ENCODE data around the gene KLHL18. TPM values are rescaled to one million over a fixed set of nuclear protein-coding genes. Genes with fewer than 3 reads are reported as not detected.
"Not testable (repeated sequence)": the region's sequence is repeated elsewhere in the genome, so short reads cannot be mapped to it uniquely, and the experiment has no call there.

KLHL18 gene
- total and polyA plus RNA-seq, 2 experiments from 2014 or later = 14.8 to 20.0 TPM

DNA sequence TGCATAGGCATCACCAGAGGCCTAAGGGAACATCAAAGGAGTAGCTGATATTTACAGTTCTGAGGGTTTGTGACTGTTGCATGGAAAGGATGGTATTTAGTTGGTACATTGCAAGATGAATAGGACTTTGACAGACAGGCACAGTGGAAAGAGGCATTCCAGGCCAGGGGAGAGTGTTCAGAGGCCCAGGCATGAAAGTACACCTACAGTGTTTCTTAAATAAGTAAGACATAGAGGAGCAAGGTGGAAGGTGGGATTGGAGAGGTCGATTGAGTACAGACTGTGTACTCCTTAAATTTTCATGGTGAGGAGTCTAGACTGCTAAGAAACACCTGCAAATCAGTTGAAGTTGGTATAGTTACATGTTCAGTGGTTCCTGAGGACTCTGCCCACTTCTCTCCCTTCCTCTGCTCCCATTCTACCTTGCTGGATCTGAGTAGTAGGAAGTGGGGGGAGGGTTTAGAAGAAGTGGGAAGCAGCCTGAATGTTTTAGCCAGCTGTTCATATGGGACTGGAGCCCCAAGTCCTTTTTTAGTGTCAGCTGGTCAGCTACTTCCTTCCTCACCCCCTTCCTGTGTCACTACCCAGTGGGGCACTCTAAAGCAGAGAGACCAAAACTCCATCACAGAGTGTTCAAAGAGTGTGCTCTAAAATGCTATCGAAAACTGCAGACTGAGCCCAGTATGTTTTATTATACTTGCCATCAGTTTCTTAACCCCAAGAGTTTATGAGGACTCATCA is 14.0 kb downstream of the KLHL18 start:
- Histone ChIP-seq H3K27ac (no peak overlapping the region), H3K4me1 (ENCODE audit: low read depth) (no peaks in the 10 kb centered on the region), H3K4me3 (no peak overlapping the region), H3K27me3 (no peaks in the 10 kb centered on the region), H3K9me3 (ENCODE audit: low read depth) (no peaks in the 10 kb centered on the region), H3K36me3 (no peaks in the 10 kb centered on the region)
- DNase-seq (ENCODE audit: low read depth in 1 of 2, low spot score in 1 of 2) = no peak
- TF ChIP-seq, protein P1, sequence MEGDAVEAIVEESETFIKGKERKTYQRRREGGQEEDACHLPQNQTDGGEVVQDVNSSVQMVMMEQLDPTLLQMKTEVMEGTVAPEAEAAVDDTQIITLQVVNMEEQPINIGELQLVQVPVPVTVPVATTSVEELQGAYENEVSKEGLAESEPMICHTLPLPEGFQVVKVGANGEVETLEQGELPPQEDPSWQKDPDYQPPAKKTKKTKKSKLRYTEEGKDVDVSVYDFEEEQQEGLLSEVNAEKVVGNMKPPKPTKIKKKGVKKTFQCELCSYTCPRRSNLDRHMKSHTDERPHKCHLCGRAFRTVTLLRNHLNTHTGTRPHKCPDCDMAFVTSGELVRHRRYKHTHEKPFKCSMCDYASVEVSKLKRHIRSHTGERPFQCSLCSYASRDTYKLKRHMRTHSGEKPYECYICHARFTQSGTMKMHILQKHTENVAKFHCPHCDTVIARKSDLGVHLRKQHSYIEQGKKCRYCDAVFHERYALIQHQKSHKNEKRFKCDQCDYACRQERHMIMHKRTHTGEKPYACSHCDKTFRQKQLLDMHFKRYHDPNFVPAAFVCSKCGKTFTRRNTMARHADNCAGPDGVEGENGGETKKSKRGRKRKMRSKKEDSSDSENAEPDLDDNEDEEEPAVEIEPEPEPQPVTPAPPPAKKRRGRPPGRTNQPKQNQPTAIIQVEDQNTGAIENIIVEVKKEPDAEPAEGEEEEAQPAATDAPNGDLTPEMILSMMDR (IDR thresholded peaks at IDR 0.05; ENCODE audit: low read depth, low read length) = no peak

DNA sequence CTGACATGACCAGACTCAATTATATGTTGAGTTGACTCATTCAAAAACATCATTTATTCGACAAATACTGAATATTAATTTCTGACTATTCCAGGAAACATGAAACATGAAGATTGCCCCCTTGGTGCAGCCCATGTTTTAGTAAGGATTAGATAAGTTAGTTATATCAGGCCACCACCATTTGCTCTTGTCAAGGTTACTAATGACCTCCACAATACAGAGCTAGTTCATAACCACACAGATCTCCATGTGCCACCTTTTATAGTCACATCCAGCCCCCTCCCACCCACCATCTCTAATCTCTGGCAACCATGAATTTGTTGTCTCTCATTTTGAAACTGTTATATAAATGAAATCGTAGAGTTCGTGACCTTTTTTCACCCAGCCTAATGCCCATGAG is 15.7 kb downstream of the KLHL18 start:
- Histone ChIP-seq H3K9me3 (ENCODE audit: low read depth) (no peaks in the 10 kb centered on the region), H3K4me1 (ENCODE audit: low read depth) (no peaks in the 10 kb centered on the region), H3K27ac (no peak overlapping the region), H3K27me3 (no peaks in the 10 kb centered on the region), H3K4me3 (no peak overlapping the region), H3K36me3 (no peaks in the 10 kb centered on the region)
- DNase-seq (ENCODE audit: low read depth in 1 of 2, low spot score in 1 of 2) = no peak
- TF ChIP-seq, protein P1 (IDR thresholded peaks at IDR 0.05; ENCODE audit: low read depth, low read length) = no peak

DNA sequence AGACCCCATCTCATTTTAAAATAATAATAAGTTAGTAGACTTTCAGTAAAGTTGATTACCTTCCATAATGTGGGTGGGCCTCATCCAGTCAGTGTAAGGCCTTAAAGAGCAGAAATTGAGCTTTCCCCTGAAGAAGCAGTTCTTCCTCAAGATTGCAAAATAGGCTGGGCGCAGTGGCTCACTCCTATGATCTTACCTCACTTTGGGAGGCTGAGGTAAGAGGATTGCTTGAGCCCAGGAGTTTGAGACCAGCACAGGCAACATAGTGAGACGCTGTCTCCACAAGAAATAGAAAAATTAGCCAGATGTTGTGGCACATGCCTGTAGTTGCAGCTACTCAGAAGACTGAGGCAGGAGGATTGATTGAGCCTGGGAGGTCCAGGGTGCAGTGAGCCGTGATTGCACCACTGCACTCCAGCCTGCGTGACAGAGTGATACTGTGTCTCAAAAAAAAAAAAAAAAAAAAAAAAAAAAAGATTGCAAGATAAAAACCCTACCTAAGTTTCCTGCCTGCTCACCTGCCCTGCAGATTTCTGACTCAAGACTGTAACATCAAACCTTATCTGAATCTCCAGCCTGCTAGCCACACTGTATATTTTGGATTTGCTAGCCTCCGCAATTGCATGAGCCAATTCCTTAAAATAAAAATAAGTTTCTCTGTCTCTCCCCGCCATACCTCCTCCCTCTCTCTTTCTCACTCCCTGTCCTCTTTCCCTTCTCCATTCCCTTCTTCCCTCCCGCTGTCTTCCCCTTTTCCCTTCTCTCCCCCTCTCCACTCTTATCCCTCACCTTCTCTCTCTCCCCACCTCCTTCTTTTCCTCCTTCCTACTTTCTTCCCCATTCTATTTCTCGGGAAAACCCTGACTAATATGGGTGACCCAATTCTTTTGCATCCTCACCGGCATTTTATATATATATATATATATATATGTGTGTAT is 16.9 kb downstream of the KLHL18 start:
- TF ChIP-seq, protein P1 (IDR thresholded peaks at IDR 0.05; ENCODE audit: low read depth, low read length) = no peak
- H3K27me3 ChIP-seq = no peaks in the 10 kb centered on the region
- no peak for DNase-seq (ENCODE audit: low read depth in 1 of 2, low spot score in 1 of 2)
- H3K4me1 ChIP-seq (ENCODE audit: low read depth) = no peaks in the 10 kb centered on the region
- no peak overlapping the region for H3K4me3 ChIP-seq
- H3K27ac ChIP-seq = no peak overlapping the region
- no peaks in the 10 kb centered on the region for H3K36me3 ChIP-seq
- no peaks in the 10 kb centered on the region for H3K9me3 ChIP-seq (ENCODE audit: low read depth)

DNA sequence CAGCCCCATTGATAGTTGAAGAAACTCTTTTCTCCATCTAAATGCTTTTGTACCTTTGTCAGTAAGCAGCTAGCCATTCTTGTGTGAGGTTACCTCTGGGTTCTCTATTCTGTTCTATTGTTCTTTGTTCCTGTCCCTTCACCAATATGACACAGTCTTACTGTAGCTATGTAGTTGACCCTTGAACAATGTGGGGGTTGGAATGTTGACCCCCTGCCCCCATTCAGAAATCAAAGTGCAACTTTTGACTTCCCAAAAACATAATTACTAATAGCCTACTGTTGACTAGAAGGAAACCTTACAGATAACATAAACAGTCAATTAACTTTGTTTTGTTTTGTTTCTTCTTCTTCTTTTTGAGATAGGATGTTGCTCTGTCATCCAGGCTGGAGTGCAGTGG is 18.7 kb downstream of the KLHL18 start:
- H3K9me3 ChIP-seq (ENCODE audit: low read depth) = no peaks in the 10 kb centered on the region
- H3K4me3 ChIP-seq = no peak overlapping the region

DNA sequence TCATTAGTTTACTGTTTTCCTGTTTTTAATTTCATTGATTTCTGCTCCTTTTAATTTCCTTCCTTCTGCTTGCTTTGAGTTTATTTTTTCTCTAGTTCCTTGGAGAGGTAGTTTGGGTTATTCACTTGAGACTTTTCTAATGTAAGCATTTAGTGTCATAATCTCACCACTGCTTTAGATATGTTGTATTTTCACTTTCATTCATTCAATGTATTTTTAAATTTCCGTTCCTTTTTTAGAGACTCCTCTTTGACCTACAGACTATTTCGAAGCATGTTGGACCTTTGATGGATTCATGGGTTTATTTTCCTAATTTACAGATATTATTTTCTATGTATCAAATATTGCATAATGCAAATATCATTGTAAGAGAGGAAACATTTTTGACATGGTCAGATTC is 23.3 kb downstream of the KLHL18 start:
- no peaks in the 10 kb centered on the region for H3K9me3 ChIP-seq (ENCODE audit: low read depth)
- no peaks in the 10 kb centered on the region for H3K4me1 ChIP-seq (ENCODE audit: low read depth)
- H3K27me3 ChIP-seq = no peaks in the 10 kb centered on the region
- no peaks in the 10 kb centered on the region for H3K36me3 ChIP-seq
- no peak for DNase-seq (ENCODE audit: low read depth in 1 of 2, low spot score in 1 of 2)
- no peak overlapping the region for H3K4me3 ChIP-seq
- no peak overlapping the region for H3K27ac ChIP-seq
- TF ChIP-seq, protein P1 (IDR thresholded peaks at IDR 0.05; ENCODE audit: low read depth, low read length) = no peak

More for the DNA sequence above, 18.7 kb downstream of the KLHL18 start:
- Histone ChIP-seq H3K36me3 (no peaks in the 10 kb centered on the region), H3K4me1 (ENCODE audit: low read depth) (no peaks in the 10 kb centered on the region), H3K27ac (no peak overlapping the region), H3K27me3 (no peaks in the 10 kb centered on the region)
- no peak for DNase-seq (ENCODE audit: low read depth in 1 of 2, low spot score in 1 of 2)
- TF ChIP-seq, protein P1 (IDR thresholded peaks at IDR 0.05; ENCODE audit: low read depth, low read length) = no peak

DNA sequence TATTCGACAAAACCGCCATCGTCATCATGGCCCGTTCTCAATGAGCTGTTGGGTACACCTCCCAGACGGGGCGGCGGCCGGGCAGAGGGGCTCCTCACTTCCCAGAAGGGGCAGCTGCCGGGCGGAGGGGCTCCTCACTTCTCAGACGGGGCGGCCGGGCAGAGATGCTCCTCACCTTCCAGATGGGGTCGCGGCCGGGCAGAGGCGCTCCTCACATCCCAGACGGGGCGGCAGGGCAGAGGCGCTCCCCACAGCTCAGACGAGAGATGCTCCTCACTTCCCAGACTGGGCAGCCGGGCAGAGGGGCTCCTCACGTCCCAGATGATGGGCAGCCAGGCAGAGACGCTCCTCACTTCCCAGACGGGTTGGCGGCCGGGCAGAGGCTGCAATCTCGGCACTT is 26.5 kb downstream of the KLHL18 start:
- H3K27me3 ChIP-seq; H3K9me3 ChIP-seq (ENCODE audit: low read depth); DNase-seq (ENCODE audit: low read depth in 1 of 2, low spot score in 1 of 2); H3K4me1 ChIP-seq (ENCODE audit: low read depth); H3K27ac ChIP-seq; H3K4me3 ChIP-seq; H3K36me3 ChIP-seq: not testable (repeated sequence)

Data from cardiac muscle cell (in vitro differentiated cells and primary cell).